Measurements from ENCODE around the gene PTPN4. TPM values are rescaled to one million over a fixed set of nuclear protein-coding genes. Genes with fewer than 3 reads are reported as not detected.
A peak's percentile ranks its signal among the peaks of the same experiment; 100 is the strongest.

The PTPN4 gene
- total RNA-seq, 1 donor = 20.6 TPM

DNA sequence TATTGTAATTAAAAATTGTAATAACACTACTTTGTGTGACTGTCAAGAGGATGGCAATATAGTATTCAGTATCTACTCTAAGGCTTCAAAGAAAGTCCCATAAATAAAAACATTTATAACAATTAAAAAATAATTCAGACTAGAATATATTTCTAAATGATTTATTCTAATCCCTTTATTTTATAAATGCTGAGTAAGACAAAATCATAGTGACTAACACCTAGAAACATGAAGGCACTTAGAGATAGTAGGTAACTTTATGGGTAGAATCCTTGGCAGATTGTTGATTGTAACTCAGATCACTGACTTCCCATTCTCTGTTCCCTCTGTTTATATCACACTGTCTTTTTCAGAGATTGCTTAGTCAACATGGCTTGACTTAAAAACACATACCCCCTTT, 174.6 kb downstream of the PTPN4 start:
- no peak overlapping the region for H3K4me3 ChIP-seq (ENCODE audit: low read depth, low read length)
- DNase-seq (ENCODE audit: low read depth) = no peak
- no peak for TF ChIP-seq CTCF (IDR thresholded peaks at IDR 0.05; ENCODE audit: insufficient read depth, low read length)

DNA sequence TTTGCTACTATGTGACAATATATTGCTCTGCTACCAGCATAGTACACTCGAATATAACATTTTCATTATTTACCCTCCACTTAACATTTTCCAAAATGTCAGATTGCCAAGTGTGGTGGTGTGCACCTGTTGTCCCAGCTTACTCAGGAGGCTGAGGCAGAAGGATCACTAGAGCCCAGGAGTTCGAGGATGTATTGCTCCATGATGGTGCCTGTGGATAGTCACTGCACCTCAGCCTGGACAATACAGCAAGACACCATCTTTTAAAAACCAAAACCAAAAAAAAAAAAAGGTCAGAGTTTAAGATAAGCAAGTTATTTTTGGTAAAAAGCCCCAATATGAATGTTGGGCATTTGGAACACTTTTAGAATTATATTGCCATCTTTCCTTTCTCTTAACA, 178.0 kb downstream of the PTPN4 start:
- no peak overlapping the region for H3K4me3 ChIP-seq (ENCODE audit: low read depth, low read length)
- no peak for TF ChIP-seq CTCF (IDR thresholded peaks at IDR 0.05; ENCODE audit: insufficient read depth, low read length)
- no peak for DNase-seq (ENCODE audit: low read depth)

GRCh38 chr2:119939915-119940314, 180.2 kb downstream of the PTPN4 start:
- TF ChIP-seq CTCF (IDR thresholded peaks at IDR 0.05; ENCODE audit: insufficient read depth, low read length) = no peak
- no peak overlapping the region for H3K4me3 ChIP-seq (ENCODE audit: low read depth, low read length)
- no peak for DNase-seq (ENCODE audit: low read depth)

GRCh38 chr2:119940856-119941255, 181.1 kb downstream of the PTPN4 start:
- TF ChIP-seq CTCF (IDR thresholded peaks at IDR 0.05; ENCODE audit: insufficient read depth, low read length) = no peak
- DNase-seq (ENCODE audit: low read depth) = peak; percentile 57
- no peak overlapping the region for H3K4me3 ChIP-seq (ENCODE audit: low read depth, low read length)

- no peak overlapping the region for H3K4me3 ChIP-seq (ENCODE audit: low read depth, low read length)
- DNase-seq (ENCODE audit: low read depth) = no peak
- TF ChIP-seq CTCF (IDR thresholded peaks at IDR 0.05; ENCODE audit: insufficient read depth, low read length) = no peak
Measured at GRCh38 chr2:119941388-119941787, 181.7 kb downstream of the PTPN4 start.

GRCh38 chr2:119941981-119942513, 182.3 kb downstream of the PTPN4 start:
- no peak for DNase-seq (ENCODE audit: low read depth)
- no peak for TF ChIP-seq CTCF (IDR thresholded peaks at IDR 0.05; ENCODE audit: insufficient read depth, low read length)

DNA sequence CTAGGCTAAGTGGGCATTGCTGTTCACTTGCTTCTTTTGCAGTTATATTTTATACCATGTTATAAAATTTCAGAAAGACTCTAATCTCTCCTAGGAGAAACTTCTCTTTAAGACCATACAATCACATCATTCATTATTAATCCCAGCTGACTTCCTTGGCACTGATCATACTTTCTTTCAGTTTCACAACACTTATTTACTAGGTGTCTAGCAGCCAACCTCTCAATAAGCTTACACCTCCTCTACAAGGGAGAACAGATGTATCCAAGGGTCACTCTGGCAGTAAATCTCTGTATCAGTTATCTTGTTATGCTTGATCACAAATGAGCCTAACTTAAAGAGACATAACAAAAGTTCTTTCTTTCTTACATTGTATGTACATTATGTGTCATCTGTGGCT, 183.3 kb downstream of the PTPN4 start:
- peak; percentile 33 for DNase-seq (ENCODE audit: low read depth)
- no peak for TF ChIP-seq CTCF (IDR thresholded peaks at IDR 0.05; ENCODE audit: insufficient read depth, low read length)
- no peak overlapping the region for H3K4me3 ChIP-seq (ENCODE audit: low read depth, low read length)

More at GRCh38 chr2:119941981-119942513, 182.3 kb downstream of the PTPN4 start:
- H3K4me3 ChIP-seq (ENCODE audit: low read depth, low read length) = no peak overlapping the region

Measured in fibroblast of the aortic adventitia (primary cell).